Measurements from ENCODE around the gene TBC1D3B. TPM values are rescaled to one million over a fixed set of nuclear protein-coding genes. Genes with fewer than 3 reads are reported as not detected.
"Not testable (repeated sequence)": the region's sequence is repeated elsewhere in the genome, so short reads cannot be mapped to it uniquely, and the experiment has no call there.

The TBC1D3B gene
- total and polyA plus RNA-seq, 3 donors from 2014 or later, result 10.8 to 23.0 (median 21.0) TPM

DNA sequence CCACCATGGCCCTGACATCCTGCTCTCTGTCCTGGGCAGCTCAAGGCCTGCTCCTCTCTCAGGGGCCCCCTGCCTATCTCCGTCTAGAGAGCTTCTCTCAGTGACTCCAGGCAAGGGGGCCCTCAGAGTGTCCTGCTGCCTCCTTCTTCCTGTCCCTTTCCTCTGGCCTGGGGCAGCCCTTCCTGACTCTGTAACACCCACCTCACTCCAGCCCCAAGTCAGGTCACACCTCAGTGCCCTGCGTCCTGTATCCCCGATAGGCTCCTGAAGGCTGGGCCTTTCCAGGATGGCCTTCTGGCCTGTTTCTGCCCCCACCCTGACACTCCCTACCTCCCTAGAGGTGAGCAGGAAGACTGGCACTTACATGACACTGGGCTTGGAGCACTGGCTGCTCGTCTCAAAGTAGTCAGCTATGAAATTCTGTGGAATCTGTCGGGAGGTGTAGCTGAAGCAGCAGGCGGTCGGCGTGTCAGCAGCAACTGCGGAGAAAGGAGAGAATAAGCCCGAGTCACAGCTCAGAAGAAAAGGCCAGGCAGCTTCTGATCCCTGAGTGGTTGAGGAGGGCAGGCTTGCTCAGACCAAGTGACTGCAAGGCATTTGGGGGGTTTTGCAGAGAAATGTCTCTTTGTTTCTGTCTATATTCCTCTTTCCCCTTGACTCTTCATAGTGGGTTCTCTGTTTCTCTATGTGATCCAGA lies 19.1 kb upstream of the TBC1D3B start:
- H3K9me3 ChIP-seq, result no peaks in the 10 kb centered on the region
- H3K36me3 ChIP-seq (ENCODE audit: low read depth, missing control alignments), result no peaks in the 10 kb centered on the region
- TF ChIP-seq, protein P1, sequence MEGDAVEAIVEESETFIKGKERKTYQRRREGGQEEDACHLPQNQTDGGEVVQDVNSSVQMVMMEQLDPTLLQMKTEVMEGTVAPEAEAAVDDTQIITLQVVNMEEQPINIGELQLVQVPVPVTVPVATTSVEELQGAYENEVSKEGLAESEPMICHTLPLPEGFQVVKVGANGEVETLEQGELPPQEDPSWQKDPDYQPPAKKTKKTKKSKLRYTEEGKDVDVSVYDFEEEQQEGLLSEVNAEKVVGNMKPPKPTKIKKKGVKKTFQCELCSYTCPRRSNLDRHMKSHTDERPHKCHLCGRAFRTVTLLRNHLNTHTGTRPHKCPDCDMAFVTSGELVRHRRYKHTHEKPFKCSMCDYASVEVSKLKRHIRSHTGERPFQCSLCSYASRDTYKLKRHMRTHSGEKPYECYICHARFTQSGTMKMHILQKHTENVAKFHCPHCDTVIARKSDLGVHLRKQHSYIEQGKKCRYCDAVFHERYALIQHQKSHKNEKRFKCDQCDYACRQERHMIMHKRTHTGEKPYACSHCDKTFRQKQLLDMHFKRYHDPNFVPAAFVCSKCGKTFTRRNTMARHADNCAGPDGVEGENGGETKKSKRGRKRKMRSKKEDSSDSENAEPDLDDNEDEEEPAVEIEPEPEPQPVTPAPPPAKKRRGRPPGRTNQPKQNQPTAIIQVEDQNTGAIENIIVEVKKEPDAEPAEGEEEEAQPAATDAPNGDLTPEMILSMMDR (IDR thresholded peaks at IDR 0.05), result no peak
- TF ChIP-seq POLR2A (IDR thresholded peaks at IDR 0.05), result no peak
- no peaks in the 10 kb centered on the region for H3K4me1 ChIP-seq
- no peaks in the 10 kb centered on the region for H3K27me3 ChIP-seq
- DNase-seq, result no peak
- no peak overlapping the region for H3K4me3 ChIP-seq
- 81 to 91% methylated on average over 10 of the region's 10 CpGs for WGBS, 2 donors
- intact Hi-C loops (cut with DNase I; ENCODE audit: low total_unique reads), result no loop called here
- no peak overlapping the region for H3K27ac ChIP-seq

DNA sequence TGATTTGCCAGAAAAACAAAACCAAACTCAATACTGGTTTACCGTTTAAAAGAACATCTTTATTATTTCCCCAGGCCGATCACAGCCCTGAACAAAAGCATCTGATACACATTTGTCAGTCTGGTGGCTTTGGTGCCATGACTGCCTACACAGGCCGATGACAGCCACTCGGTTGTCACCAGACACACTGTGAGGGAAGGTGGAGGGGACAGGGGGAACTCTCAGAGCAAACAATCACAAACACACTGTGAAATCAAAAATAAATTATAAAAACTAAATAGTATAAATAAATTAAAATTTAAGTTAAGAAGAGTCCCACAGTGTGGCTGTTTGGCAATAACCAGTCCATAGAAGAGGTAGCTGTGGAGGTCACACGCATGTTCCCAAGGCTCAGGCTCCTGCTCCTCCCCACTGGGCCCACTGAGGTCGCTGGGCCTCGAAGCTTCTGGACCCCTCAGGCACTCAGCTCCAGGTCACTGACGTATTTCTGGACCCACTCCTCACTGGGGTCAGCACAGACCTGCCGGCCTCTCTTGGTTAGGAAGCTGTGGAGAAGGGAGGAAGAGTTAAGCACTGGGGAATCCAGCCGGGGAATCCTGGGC lies 18.5 kb upstream of the TBC1D3B start:
- H3K4me1 ChIP-seq; H3K9me3 ChIP-seq; H3K27me3 ChIP-seq; DNase-seq; H3K36me3 ChIP-seq (ENCODE audit: low read depth, missing control alignments); H3K27ac ChIP-seq; H3K4me3 ChIP-seq; intact Hi-C loops (cut with DNase I; ENCODE audit: low total_unique reads): not testable (repeated sequence)
- 85 to 87% methylated on average over 10 of the region's 10 CpGs for WGBS, 2 donors

DNA sequence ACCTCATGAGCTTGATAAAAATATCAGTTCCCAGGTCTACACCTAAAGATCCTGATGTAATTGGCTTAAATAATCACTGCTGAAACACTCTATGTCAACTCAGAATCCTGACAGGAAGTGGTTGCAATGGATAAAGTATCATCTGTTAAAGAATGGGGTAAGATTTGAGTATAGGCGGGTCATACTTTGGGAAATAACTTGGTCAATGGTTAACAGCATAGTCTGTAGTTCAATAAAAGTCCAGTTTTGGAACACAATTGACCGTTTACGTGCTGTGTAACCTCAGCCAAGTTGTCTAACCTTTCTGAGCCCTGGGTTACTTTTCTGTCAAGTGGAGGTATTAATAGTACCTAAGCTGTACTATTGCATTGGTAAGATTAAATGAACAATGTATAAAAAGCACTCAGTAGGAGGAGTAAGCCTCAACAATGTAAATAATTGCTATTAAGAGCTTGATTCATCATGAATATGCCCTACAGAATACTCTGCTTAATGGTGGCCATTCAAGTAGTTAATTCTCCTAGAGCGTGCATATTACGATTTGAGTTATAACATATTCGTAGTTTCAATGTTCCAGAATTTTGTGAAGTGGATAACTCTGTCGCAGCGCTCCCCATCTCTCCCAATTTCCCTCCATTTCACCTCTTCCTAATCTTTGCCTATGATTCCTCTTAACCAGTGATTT lies 17.9 kb upstream of the TBC1D3B start:
- WGBS, 2 donors, result 86 to 89% methylated on average over 6 to 7 of the region's 8 CpGs
- H3K4me3 ChIP-seq; DNase-seq; H3K27ac ChIP-seq; H3K27me3 ChIP-seq; H3K9me3 ChIP-seq; H3K4me1 ChIP-seq; H3K36me3 ChIP-seq (ENCODE audit: low read depth, missing control alignments); intact Hi-C loops (cut with DNase I; ENCODE audit: low total_unique reads): not testable (repeated sequence)

DNA sequence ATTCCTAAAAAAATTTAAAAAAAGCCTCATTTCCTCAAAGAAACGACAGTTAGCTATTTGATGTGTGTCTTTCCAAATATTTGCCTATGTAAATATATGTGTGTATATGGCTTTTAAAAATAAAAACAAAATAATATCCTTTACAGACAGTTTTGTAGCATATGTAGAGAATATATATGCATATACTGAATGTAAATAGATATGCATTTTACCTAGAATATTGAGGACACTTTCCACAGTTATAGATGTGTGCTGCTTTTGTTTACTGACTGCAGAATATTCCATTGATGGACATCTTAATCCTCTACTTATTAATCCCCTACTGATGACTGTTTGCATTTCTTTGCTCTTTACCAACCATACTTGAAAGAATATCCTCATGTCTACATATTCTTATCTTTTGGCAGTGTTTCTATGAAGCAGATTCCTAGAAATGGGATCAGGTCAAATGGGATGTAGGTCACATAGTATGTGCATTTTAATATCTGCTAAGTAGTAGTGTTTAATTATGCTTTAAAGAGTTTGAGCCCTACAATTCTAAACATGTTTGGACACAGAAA lies 16.9 kb upstream of the TBC1D3B start:
- no peak for DNase-seq
- TF ChIP-seq, protein P1 (IDR thresholded peaks at IDR 0.05), result no peak
- TF ChIP-seq POLR2A (IDR thresholded peaks at IDR 0.05), result no peak
- Histone ChIP-seq H3K4me3 (no peak overlapping the region), H3K27ac (no peak overlapping the region), H3K27me3 (no peaks in the 10 kb centered on the region), H3K4me1 (no peaks in the 10 kb centered on the region), H3K36me3 (ENCODE audit: low read depth, missing control alignments) (no peaks in the 10 kb centered on the region), H3K9me3 (no peaks in the 10 kb centered on the region)
- WGBS, 2 donors, result 46 to 56% methylated on average over 1 of the region's 1 CpG
- intact Hi-C loops (cut with DNase I; ENCODE audit: low total_unique reads), result no loop called here

GRCh38 chr17:36190549-36191330 lies 14.3 kb upstream of the TBC1D3B start:
- H3K4me1 ChIP-seq; H3K4me3 ChIP-seq; H3K36me3 ChIP-seq (ENCODE audit: low read depth, missing control alignments); DNase-seq; H3K27me3 ChIP-seq; H3K9me3 ChIP-seq; intact Hi-C loops (cut with DNase I; ENCODE audit: low total_unique reads); H3K27ac ChIP-seq: not testable (repeated sequence)
- WGBS, 2 donors, result 84 to 86% methylated on average over 9 of the region's 9 CpGs

- not testable (repeated sequence) for DNase-seq; H3K27me3 ChIP-seq; H3K27ac ChIP-seq; H3K9me3 ChIP-seq; H3K4me3 ChIP-seq; H3K4me1 ChIP-seq; H3K36me3 ChIP-seq (ENCODE audit: low read depth, missing control alignments)
- 67 to 86% methylated on average over 5 of the region's 5 CpGs for WGBS, 2 donors
- intact Hi-C loops (cut with DNase I; ENCODE audit: low total_unique reads), result loop anchor here (10.0 kb wide), 1 partner anchor 75 kb away; no protein-coding TSS in a partner anchor
These were observed 13.6 kb upstream of the TBC1D3B start for GRCh38 chr17:36189993-36190392.

All from testis (tissue), 3 donors.